Stimulated activated CD4-positive, alpha-beta T cell treated with anti-CD3 and anti-CD28 coated beads, Interleukin-1b, Interleukin-23, amount 100 ng/mL, for 48 hours (primary cell): ENCODE data around the gene CCDC15.
"Not testable (repeated sequence)": the region's sequence is repeated elsewhere in the genome, so short reads cannot be mapped to it uniquely, and the experiment has no call there.

Source experiments
- DNase-seq: peaks from one replicate; pipeline ENCODE4 v3.0.0-alpha.2; 2020

CCDC15 gene

GRCh38 chr11:124943254-124943616, 10.8 kb upstream of the CCDC15 start:
- no peak for DNase-seq

GRCh38 chr11:124943741-124944140, 10.3 kb upstream of the CCDC15 start:
- no peak for DNase-seq

- no peak for DNase-seq
Measured at GRCh38 chr11:124944565-124944964, 9.4 kb upstream of the CCDC15 start.

GRCh38 chr11:124945826-124946225, 8.2 kb upstream of the CCDC15 start:
- DNase-seq, result no peak

GRCh38 chr11:124946735-124947141, 7.3 kb upstream of the CCDC15 start:
- no peak for DNase-seq

- no peak for DNase-seq
Measured at GRCh38 chr11:124950601-124951330, 3.2 kb upstream of the CCDC15 start.

- no peak for DNase-seq
Measured at GRCh38 chr11:124951341-124951740, 2.7 kb upstream of the CCDC15 start.

GRCh38 chr11:124954590-124954955, 571 bp downstream of the CCDC15 start:
- DNase-seq, result no peak

- no peak for DNase-seq
Measured at GRCh38 chr11:124955035-124955434, 1.0 kb downstream of the CCDC15 start.

GRCh38 chr11:124961972-124962609, 8.1 kb downstream of the CCDC15 start:
- no peak for DNase-seq

GRCh38 chr11:124968197-124968596, 14.2 kb downstream of the CCDC15 start:
- DNase-seq, result not testable (repeated sequence)

GRCh38 chr11:124970925-124971324, 16.9 kb downstream of the CCDC15 start:
- no peak for DNase-seq

GRCh38 chr11:124971810-124972209, 17.8 kb downstream of the CCDC15 start:
- DNase-seq, result no peak

- DNase-seq, result no peak
Measured at GRCh38 chr11:124976531-124976930, 22.5 kb downstream of the CCDC15 start.

- DNase-seq, result no peak
Measured at GRCh38 chr11:124977006-124977405, 23.0 kb downstream of the CCDC15 start.

- DNase-seq, result no peak
Measured at GRCh38 chr11:124978316-124978715, 24.3 kb downstream of the CCDC15 start.

- no peak for DNase-seq
Measured at GRCh38 chr11:124982043-124982442, 28.0 kb downstream of the CCDC15 start.

GRCh38 chr11:124983674-124984511, 29.9 kb downstream of the CCDC15 start:
- DNase-seq, result no peak

GRCh38 chr11:124984512-124984854, 30.5 kb downstream of the CCDC15 start:
- no peak for DNase-seq

- DNase-seq, result no peak
Measured at GRCh38 chr11:124987096-124987495, 33.1 kb downstream of the CCDC15 start.

GRCh38 chr11:124988063-124988462, 34.1 kb downstream of the CCDC15 start:
- DNase-seq, result no peak

- DNase-seq, result no peak
Measured at GRCh38 chr11:125001079-125001778, 47.2 kb downstream of the CCDC15 start.

- no peak for DNase-seq
Measured at GRCh38 chr11:125001849-125002248, 47.8 kb downstream of the CCDC15 start.
